MM.1S (cell line): ENCODE results near the gene RAB39B.

Experiments used
- DNase-seq: peaks from one replicate; pipeline ENCODE4 v3.0.0-alpha.2; 2015
- H2AFZ ChIP-seq: fragments of 300-600 bp; sonication (generic); 2 replicates; pipeline ENCODE4 v1.6.0; 2016; ENCODE audit warnings: antibody characterized with exemption, low read length
- H3F3A ChIP-seq: fragments of 300-600 bp; sonication (generic); 2 replicates; pipeline ENCODE4 v1.6.1; 2016; ENCODE audit warnings: mild to moderate bottlenecking, antibody characterized with exemption, low read length, moderate library complexity, mixed read lengths; ENCODE audit not compliant: insufficient read depth
- H3K27ac ChIP-seq: fragments of 300-600 bp; sonication (generic); 2 replicates; pipeline ENCODE4 v1.5.1; 2016; ENCODE audit warnings: mild to moderate bottlenecking, low read length
- H3K27me3 ChIP-seq: fragments of 300-600 bp; sonication (generic); replicated peaks from 2 replicates; pipeline ENCODE4 v1.6.0; 2016; ENCODE audit warnings: low read length; ENCODE audit not compliant: insufficient read depth
- H3K36me3 ChIP-seq: fragments of 300-600 bp; sonication (generic); replicated peaks from 2 replicates; pipeline ENCODE4 v1.6.1; 2016; ENCODE audit warnings: mild to moderate bottlenecking, low read length, mixed read lengths; ENCODE audit not compliant: insufficient read depth
- H3K4me1 ChIP-seq: fragments of 300-600 bp; sonication (generic); 2 replicates; pipeline ENCODE4 v1.6.1; 2016; ENCODE audit warnings: low read length, mixed read lengths
- H3K4me2 ChIP-seq: fragments of 300-600 bp; sonication (generic); 2 replicates; pipeline ENCODE4 v1.6.0; 2016; ENCODE audit warnings: low read depth, low read length
- H3K4me3 ChIP-seq: fragments of 300-600 bp; sonication (generic); 2 replicates; pipeline ENCODE4 v1.5.1; 2016; ENCODE audit warnings: low read length, mixed read lengths
- H3K79me2 ChIP-seq: fragments of 300-600 bp; sonication (generic); 2 replicates; pipeline ENCODE4 v1.6.1; 2016; ENCODE audit warnings: mixed run types, low read length, mixed read lengths
- H3K9ac ChIP-seq: fragments of 300-600 bp; sonication (generic); 2 replicates; pipeline ENCODE4 v1.6.1; 2016; ENCODE audit warnings: low read length, mixed read lengths
- H3K9me2 ChIP-seq: fragments of 300-600 bp; sonication (generic); replicated peaks from 2 replicates; pipeline ENCODE4 v1.6.1; 2016; ENCODE audit warnings: mild to moderate bottlenecking, low read length, mixed read lengths; ENCODE audit not compliant: insufficient read depth
- H3K9me3 ChIP-seq: fragments of 300-600 bp; sonication (generic); replicated peaks from 2 replicates; pipeline ENCODE4 v1.6.1; 2016; ENCODE audit warnings: mild to moderate bottlenecking, low read length, mixed read lengths; ENCODE audit not compliant: insufficient read depth
- H4K20me1 ChIP-seq: fragments of 300-600 bp; sonication (generic); 2 replicates; pipeline ENCODE4 v1.6.1; 2016; ENCODE audit warnings: mild to moderate bottlenecking, low read length, moderate library complexity, mixed read lengths; ENCODE audit not compliant: insufficient read depth
- EZH2 ChIP-seq: fragments of 300-600 bp; sonication (generic); optimal IDR thresholded peaks from 2 replicates; pipeline ENCODE3; 2017; ENCODE audit warnings: low read depth, mild to moderate bottlenecking, antibody characterized with exemption, low read length, mixed read lengths
- EZH2phosphoT487 ChIP-seq: fragments of 300-600 bp; sonication (generic); IDR thresholded peaks from 2 replicates; pipeline ENCODE4 v1.6.1; 2018; ENCODE audit warnings: antibody characterized with exemption, low read length
- TF ChIP-seq, protein P1 (sequence below): fragments of 300-600 bp; sonication (generic); IDR thresholded peaks from 2 replicates; pipeline ENCODE4 v1.5.1; 2016; ENCODE audit warnings: antibody characterized with exemption, low read length, mixed read lengths

RAB39B gene

DNA sequence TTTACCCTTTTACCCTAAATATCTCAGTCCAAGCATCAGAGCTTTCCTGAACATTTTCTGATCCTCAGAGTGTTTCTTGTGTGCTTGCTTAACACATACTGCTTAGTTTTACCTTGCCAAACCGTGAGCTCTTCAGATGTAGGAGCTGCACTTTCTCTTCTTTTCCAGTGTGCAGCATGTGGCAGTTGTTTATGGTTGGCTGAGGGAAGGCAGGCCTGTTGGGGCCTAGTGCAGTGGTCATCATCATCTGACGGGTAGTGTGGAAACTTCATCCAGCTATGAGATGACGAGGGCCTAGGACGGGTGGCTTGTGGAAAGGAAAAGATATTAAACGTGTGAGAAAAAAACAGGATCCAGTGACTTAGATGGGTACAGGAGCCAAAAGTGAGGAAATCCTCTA lies 26.6 kb downstream of the RAB39B start:
- Histone ChIP-seq H3K79me2 (peaks cover 25% of the 10 kb centered on the region), H3K27ac (no peak overlapping the region), H3K36me3 (no peaks in the 10 kb centered on the region), H3F3A (no peaks in the 10 kb centered on the region), H3K4me3 (no peak overlapping the region), H3K27me3 (no peaks in the 10 kb centered on the region), H3K9me3 (no peaks in the 10 kb centered on the region), H3K4me1 (peaks cover 16% of the 10 kb centered on the region), H4K20me1 (no peaks in the 10 kb centered on the region), H3K9ac (no peak overlapping the region), H2AFZ (no peak overlapping the region), H3K4me2 (no peak overlapping the region), H3K9me2 (no peaks in the 10 kb centered on the region)
- DNase-seq: no peak
- no peak for TF ChIP-seq EZH2
- no peak for TF ChIP-seq EZH2phosphoT487
- TF ChIP-seq, protein P1, sequence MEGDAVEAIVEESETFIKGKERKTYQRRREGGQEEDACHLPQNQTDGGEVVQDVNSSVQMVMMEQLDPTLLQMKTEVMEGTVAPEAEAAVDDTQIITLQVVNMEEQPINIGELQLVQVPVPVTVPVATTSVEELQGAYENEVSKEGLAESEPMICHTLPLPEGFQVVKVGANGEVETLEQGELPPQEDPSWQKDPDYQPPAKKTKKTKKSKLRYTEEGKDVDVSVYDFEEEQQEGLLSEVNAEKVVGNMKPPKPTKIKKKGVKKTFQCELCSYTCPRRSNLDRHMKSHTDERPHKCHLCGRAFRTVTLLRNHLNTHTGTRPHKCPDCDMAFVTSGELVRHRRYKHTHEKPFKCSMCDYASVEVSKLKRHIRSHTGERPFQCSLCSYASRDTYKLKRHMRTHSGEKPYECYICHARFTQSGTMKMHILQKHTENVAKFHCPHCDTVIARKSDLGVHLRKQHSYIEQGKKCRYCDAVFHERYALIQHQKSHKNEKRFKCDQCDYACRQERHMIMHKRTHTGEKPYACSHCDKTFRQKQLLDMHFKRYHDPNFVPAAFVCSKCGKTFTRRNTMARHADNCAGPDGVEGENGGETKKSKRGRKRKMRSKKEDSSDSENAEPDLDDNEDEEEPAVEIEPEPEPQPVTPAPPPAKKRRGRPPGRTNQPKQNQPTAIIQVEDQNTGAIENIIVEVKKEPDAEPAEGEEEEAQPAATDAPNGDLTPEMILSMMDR: no peak

GRCh38 chrX:155235891-155236290 lies 28.4 kb downstream of the RAB39B start:
- Histone ChIP-seq H3K4me1 (peaks cover 26% of the 10 kb centered on the region), H4K20me1 (no peaks in the 10 kb centered on the region), H3K9me3 (no peaks in the 10 kb centered on the region), H3K79me2 (peaks cover 37% of the 10 kb centered on the region), H3K36me3 (no peaks in the 10 kb centered on the region), H3K4me2 (no peak overlapping the region), H3K27me3 (no peaks in the 10 kb centered on the region), H3F3A (peaks cover 8% of the 10 kb centered on the region; the same call in 1 of the 2 replicates), H3K9me2 (no peaks in the 10 kb centered on the region), H2AFZ (no peak overlapping the region), H3K4me3 (no peak overlapping the region), H3K9ac (no peak overlapping the region), H3K27ac (no peak overlapping the region)
- no peak for TF ChIP-seq EZH2
- no peak for TF ChIP-seq EZH2phosphoT487
- TF ChIP-seq, protein P1: no peak
- peak; percentile 30 for DNase-seq

- H3K27ac ChIP-seq: peak overlapping the region; percentile 67; the same call in 1 of the 2 replicates
- DNase-seq: peak; percentile 72
- H4K20me1 ChIP-seq: no peaks in the 10 kb centered on the region
- peaks cover 39% of the 10 kb centered on the region for H3K4me1 ChIP-seq
- no peak overlapping the region for H3K9ac ChIP-seq
- no peaks in the 10 kb centered on the region for H3K27me3 ChIP-seq
- H3K9me2 ChIP-seq: no peaks in the 10 kb centered on the region
- H3K4me3 ChIP-seq: no peak overlapping the region
- no peaks in the 10 kb centered on the region for H3K9me3 ChIP-seq
- H3F3A ChIP-seq: peaks cover 11% of the 10 kb centered on the region
- peaks cover 33% of the 10 kb centered on the region for H3K79me2 ChIP-seq
- H3K4me2 ChIP-seq: peak overlapping the region; percentile 39; the same call in 1 of the 2 replicates
- H3K36me3 ChIP-seq: no peaks in the 10 kb centered on the region; the same call in 1 of the 2 replicates
- TF ChIP-seq, protein P1: no peak
- TF ChIP-seq EZH2phosphoT487 (no peak), EZH2 (no peak)
- H2AFZ ChIP-seq: no peak overlapping the region
Observed at GRCh38 chrX:155231163-155231562, 33.1 kb downstream of the RAB39B start.
